Left cardiac atrium (tissue), 4 donors: ENCODE data around the gene C5orf63. TPM values are rescaled to one million over a fixed set of nuclear protein-coding genes. Genes with fewer than 3 reads are reported as not detected.
"Not testable (repeated sequence)": the region's sequence is repeated elsewhere in the genome, so short reads cannot be mapped to it uniquely, and the experiment has no call there.

Source experiments
- ATAC-seq, 2 donors: fragments of 200-7000 bp; cut with Tn5 transposase; one replicate each; pipeline ENCODE4 v1.9.1; 2020; ENCODE audit warnings: mild to moderate bottlenecking in 2 of 2, moderate library complexity in 2 of 2
- DNase-seq: peaks from one replicate; pipeline ENCODE4 v3.0.0-alpha.2; 2020
- intact Hi-C, 2 donors: fragments of 100-400 bp; cut with DNase I; formaldehyde crosslinking; loops; one replicate each; pipeline versions ENCODE4 v1.14.1 to v1.15.1; 2022 to 2023
- total RNA-seq, 2 donors: library from RNA; stranded (reverse); fragmentation: NEBNext Ultra II Directional; extraction: Animal tissue kit (Norgen Biotek cat#: 25700); gene quantifications; one replicate each; pipeline ENCODE4 v1.2.1, GENCODE V29; 2021
- donor health status: DM: no; HTN: yes; CAD: no.
- donor health status: DM: no; HTN: yes; CAD: no; lungs with severe emphysema.
- donor health status: DM: yes; HTN: yes; CAD: no.
- donor health status: Dilated cardiomyopathy.

C5orf63 gene
- total RNA-seq, 2 donors from 2014 or later: 5.9 to 7.8 TPM

GRCh38 chr5:127041571-127041970 is 31.7 kb downstream of the C5orf63 start:
- peak in 1 of 2 donors; percentile 68 for ATAC-seq
- no peak for DNase-seq
- intact Hi-C loops: loop anchor here (5.0 to 10.0 kb wide), 2 partner anchors 194 to 207 kb away; no protein-coding TSS in a partner anchor

GRCh38 chr5:127040796-127041520 is 32.3 kb downstream of the C5orf63 start:
- ATAC-seq (peak; percentile 45 to 93), DNase-seq (no peak)
- intact Hi-C loops: loop anchor here (5.0 to 10.0 kb wide), 2 partner anchors 194 to 206 kb away; no protein-coding TSS in a partner anchor

GRCh38 chr5:127038550-127038949 is 34.8 kb downstream of the C5orf63 start:
- no peak for DNase-seq
- intact Hi-C loops: loop anchor here in 1 of 2 donors (5.0 kb wide), 1 partner anchor 34 kb away; the partner anchor contains the start of gene C5orf63

GRCh38 chr5:127031863-127032232 is 41.5 kb downstream of the C5orf63 start:
- intact Hi-C loops: loop anchor here in 1 of 2 donors (5.0 kb wide), 1 partner anchor 115 kb away; no protein-coding TSS in a partner anchor
- ATAC-seq: no peak
- no peak for DNase-seq

More at GRCh38 chr5:127038550-127038949, 34.8 kb downstream of the C5orf63 start:
- peak; percentile 16 to 73 for ATAC-seq

GRCh38 chr5:127031147-127031862 is 42.0 kb downstream of the C5orf63 start:
- ATAC-seq: peak in 1 of 2 donors; percentile 11
- no peak for DNase-seq
- intact Hi-C loops: loop anchor here in 1 of 2 donors (5.0 kb wide), 1 partner anchor 114 kb away; no protein-coding TSS in a partner anchor

- ATAC-seq (peak; percentile 99), DNase-seq (peak; percentile 96)
- intact Hi-C loops: loop anchor here in 1 of 2 donors (5.0 kb wide), 1 partner anchor 113 kb away; no protein-coding TSS in a partner anchor
Observed at GRCh38 chr5:127030259-127031146, 42.8 kb downstream of the C5orf63 start, which contains the start of gene MARCHF3. Gene MARCHF3, minus strand, starts transcription at chr5:127030558. Its CDS starts 112,387 bp downstream, at chr5:126918171.

GRCh38 chr5:127029581-127030258 is 43.6 kb downstream of the C5orf63 start:
- peak; percentile 46 to 62 for ATAC-seq
- peak; percentile 69 for DNase-seq
- intact Hi-C loops: loop anchor here in 1 of 2 donors (5.0 to 10.0 kb wide), 2 partner anchors 55 to 112 kb away; no protein-coding TSS in a partner anchor

- no peak for DNase-seq
- no peak for ATAC-seq
- intact Hi-C loops: loop anchor here in 1 of 2 donors (10.0 kb wide), 1 partner anchor 54 kb away; no protein-coding TSS in a partner anchor
Observed at GRCh38 chr5:127028822-127029457, 44.4 kb downstream of the C5orf63 start.

GRCh38 chr5:127027539-127027938 is 45.8 kb downstream of the C5orf63 start:
- intact Hi-C loops: loop anchor here in 1 of 2 donors (10.0 kb wide), 1 partner anchor 53 kb away; no protein-coding TSS in a partner anchor
- ATAC-seq: no peak
- DNase-seq: no peak

- no peak for DNase-seq
- ATAC-seq: no peak
- intact Hi-C loops: loop anchor here in 1 of 2 donors (10.0 kb wide), 1 partner anchor 51 kb away; no protein-coding TSS in a partner anchor
Observed at GRCh38 chr5:127026166-127026565, 47.1 kb downstream of the C5orf63 start.

GRCh38 chr5:127025467-127025866 is 47.8 kb downstream of the C5orf63 start:
- ATAC-seq: no peak
- intact Hi-C loops: loop anchor here in 1 of 2 donors (10.0 kb wide), 1 partner anchor 51 kb away; no protein-coding TSS in a partner anchor
- DNase-seq: no peak

- intact Hi-C loops: loop anchor here in 1 of 2 donors (10.0 kb wide), 1 partner anchor 50 kb away; no protein-coding TSS in a partner anchor
- no peak for DNase-seq
- ATAC-seq: no peak
Observed at GRCh38 chr5:127024821-127025220, 48.5 kb downstream of the C5orf63 start.

- intact Hi-C loops: loop anchor here in 1 of 2 donors (10.0 kb wide), 1 partner anchor 49 kb away; no protein-coding TSS in a partner anchor
- peak in 1 of 2 donors; percentile 48 for ATAC-seq
- not testable (repeated sequence) for DNase-seq
Observed at GRCh38 chr5:127023552-127024191, 49.6 kb downstream of the C5orf63 start.

- no peak for DNase-seq
- intact Hi-C loops: loop anchor here in 1 of 2 donors (10.0 kb wide), 1 partner anchor 48 kb away; no protein-coding TSS in a partner anchor
- no peak for ATAC-seq
Observed at GRCh38 chr5:127022846-127023245, 50.5 kb downstream of the C5orf63 start.

GRCh38 chr5:127019928-127020327 is 53.4 kb downstream of the C5orf63 start:
- DNase-seq (no peak), ATAC-seq (no peak)
- intact Hi-C loops: loop anchor here in 1 of 2 donors (10.0 kb wide), 1 partner anchor 45 kb away; no protein-coding TSS in a partner anchor

- DNase-seq, ATAC-seq, intact Hi-C loops: not testable (repeated sequence)
Observed at GRCh38 chr5:127016722-127017121, 56.6 kb downstream of the C5orf63 start.
